ENCODE measurements around the gene HMCES. TPM values are rescaled to one million over a fixed set of nuclear protein-coding genes. Genes with fewer than 3 reads are reported as not detected.

Gene HMCES
- total RNA-seq, 2 donors from 2014 or later = 10.1 to 14.5 TPM

- no peak for DNase-seq
- Histone ChIP-seq H3K4me1 (no peaks in the 10 kb centered on the region), H3K36me3 (replicated peaks in 1 of 2; ENCODE audit: insufficient read depth in 1 of 2, low read depth in 2 of 2) (no peaks in the 10 kb centered on the region), H3K27me3 (no peaks in the 10 kb centered on the region), H3K4me3 (no peak overlapping the region), H3K9me3 (no peaks in the 10 kb centered on the region), H3K27ac (no peak overlapping the region)
- WGBS, 2 donors = 73 to 86% methylated on average over 11 to 12 of the region's 12 CpGs
- intact Hi-C loops (cut with DNase I) = no loop called here
- no peak for ATAC-seq
- TF ChIP-seq POLR2A (IDR thresholded peaks at IDR 0.05) (no peak), CTCF (IDR thresholded peaks at IDR 0.05) (no peak)
These were observed 45.1 kb downstream of the HMCES start for GRCh38 chr3:129323651-129324294.

GRCh38 chr3:129324855-129325254 is 46.2 kb downstream of the HMCES start:
- Histone ChIP-seq H3K9me3 (no peaks in the 10 kb centered on the region), H3K27me3 (no peaks in the 10 kb centered on the region), H3K36me3 (replicated peaks in 1 of 2; ENCODE audit: insufficient read depth in 1 of 2, low read depth in 2 of 2) (no peaks in the 10 kb centered on the region), H3K4me3 (no peak overlapping the region), H3K27ac (no peak overlapping the region), H3K4me1 (no peaks in the 10 kb centered on the region)
- no peak for TF ChIP-seq CTCF (IDR thresholded peaks at IDR 0.05)
- no peak for TF ChIP-seq POLR2A (IDR thresholded peaks at IDR 0.05)
- ATAC-seq (no peak), DNase-seq (no peak)
- intact Hi-C loops (cut with DNase I) = no loop called here
- 89 to 90% methylated on average over 7 to 11 of the region's 12 CpGs for WGBS, 2 donors

- no peaks in the 10 kb centered on the region for H3K27me3 ChIP-seq
- no peaks in the 10 kb centered on the region for H3K9me3 ChIP-seq
- intact Hi-C loops (cut with DNase I) = no loop called here
- 44 to 89% methylated on average over 2 to 3 of the region's 3 CpGs for WGBS, 2 donors
- H3K4me3 ChIP-seq = no peak overlapping the region
- no peaks in the 10 kb centered on the region for H3K36me3 ChIP-seq (replicated peaks in 1 of 2; ENCODE audit: insufficient read depth in 1 of 2, low read depth in 2 of 2)
- no peak overlapping the region for H3K27ac ChIP-seq
- no peak for ATAC-seq
- DNase-seq = no peak
- no peaks in the 10 kb centered on the region for H3K4me1 ChIP-seq
- TF ChIP-seq CTCF (IDR thresholded peaks at IDR 0.05) (no peak), POLR2A (IDR thresholded peaks at IDR 0.05) (no peak)
These were observed 46.7 kb downstream of the HMCES start for GRCh38 chr3:129325383-129325782.

- Histone ChIP-seq H3K4me1 (no peaks in the 10 kb centered on the region), H3K27me3 (no peaks in the 10 kb centered on the region), H3K36me3 (replicated peaks in 1 of 2; ENCODE audit: insufficient read depth in 1 of 2, low read depth in 2 of 2) (no peaks in the 10 kb centered on the region), H3K4me3 (no peak overlapping the region), H3K27ac (no peak overlapping the region), H3K9me3 (no peaks in the 10 kb centered on the region)
- intact Hi-C loops (cut with DNase I) = no loop called here
- DNase-seq (no peak), ATAC-seq (no peak)
- WGBS, 2 donors = 20 to 89% methylated on average over 1 to 10 of the region's 12 CpGs
- no peak for TF ChIP-seq POLR2A (IDR thresholded peaks at IDR 0.05)
- no peak for TF ChIP-seq CTCF (IDR thresholded peaks at IDR 0.05)
These were observed 47.5 kb downstream of the HMCES start for GRCh38 chr3:129326138-129326537.

GRCh38 chr3:129326595-129326994 is 47.9 kb downstream of the HMCES start:
- no peak overlapping the region for H3K4me3 ChIP-seq
- no peak for TF ChIP-seq POLR2A (IDR thresholded peaks at IDR 0.05)
- TF ChIP-seq CTCF (IDR thresholded peaks at IDR 0.05) = no peak
- H3K27ac ChIP-seq = no peak overlapping the region
- DNase-seq (no peak), ATAC-seq (no peak)
- no peaks in the 10 kb centered on the region for H3K36me3 ChIP-seq (replicated peaks in 1 of 2; ENCODE audit: insufficient read depth in 1 of 2, low read depth in 2 of 2)
- no peaks in the 10 kb centered on the region for H3K9me3 ChIP-seq
- 87 to 94% methylated on average over 6 to 11 of the region's 11 CpGs for WGBS, 2 donors
- intact Hi-C loops (cut with DNase I) = no loop called here
- no peaks in the 10 kb centered on the region for H3K27me3 ChIP-seq
- no peaks in the 10 kb centered on the region for H3K4me1 ChIP-seq
